Hematopoietic multipotent progenitor cell treated with erythropoietin and hydrocortisone succinate and interleukin-3 and kit ligand, for 17 days (in vitro differentiated cells): Measurements from ENCODE around the gene OLFML2A.
"Not testable (repeated sequence)": the region's sequence is repeated elsewhere in the genome, so short reads cannot be mapped to it uniquely, and the experiment has no call there.

Experiments
- DNase-seq: peaks from one replicate; pipeline ENCODE4 v3.0.0-alpha.2; 2015; ENCODE audit warnings: low spot score

The OLFML2A gene

DNA sequence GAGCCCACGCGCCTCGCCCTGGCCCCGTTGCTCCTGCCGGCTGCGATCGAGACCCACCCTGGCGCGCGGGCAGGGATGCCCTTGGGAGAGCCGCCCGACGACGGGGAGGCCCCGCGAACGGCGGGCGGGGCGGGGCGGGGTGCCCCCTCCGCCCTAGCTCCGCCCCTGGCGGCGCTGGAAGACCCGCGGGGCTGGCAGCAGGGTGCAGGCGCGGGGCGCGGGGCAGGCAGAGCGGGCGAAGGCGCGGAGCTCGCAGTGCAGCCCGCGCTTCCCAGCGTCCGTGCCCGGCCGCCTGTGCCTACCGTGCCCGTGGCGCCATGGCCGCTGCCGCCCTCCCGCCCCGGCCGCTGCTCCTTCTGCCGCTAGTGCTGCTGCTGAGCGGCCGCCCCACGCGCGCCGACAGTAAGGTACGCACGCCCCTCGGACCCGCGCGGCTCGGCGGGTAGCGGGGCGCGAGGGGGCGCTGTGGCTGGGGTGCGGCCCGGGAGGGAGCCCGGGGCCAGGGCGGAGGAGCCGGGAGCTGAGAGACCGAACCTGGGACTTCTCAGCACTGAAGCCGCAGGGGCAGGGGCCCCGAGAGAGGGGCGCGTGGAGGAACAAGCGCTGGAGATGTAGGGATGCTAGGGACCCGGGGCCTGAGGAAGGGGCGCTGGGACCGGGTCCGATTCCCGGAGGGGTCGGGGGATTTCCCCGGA is at the start of gene OLFML2A:
Gene OLFML2A, plus strand, starts transcription at position 180 of the 695 bp plus-strand sequence. Its CDS starts 138 bp downstream, at position 318.
- DNase-seq = no peak

DNA sequence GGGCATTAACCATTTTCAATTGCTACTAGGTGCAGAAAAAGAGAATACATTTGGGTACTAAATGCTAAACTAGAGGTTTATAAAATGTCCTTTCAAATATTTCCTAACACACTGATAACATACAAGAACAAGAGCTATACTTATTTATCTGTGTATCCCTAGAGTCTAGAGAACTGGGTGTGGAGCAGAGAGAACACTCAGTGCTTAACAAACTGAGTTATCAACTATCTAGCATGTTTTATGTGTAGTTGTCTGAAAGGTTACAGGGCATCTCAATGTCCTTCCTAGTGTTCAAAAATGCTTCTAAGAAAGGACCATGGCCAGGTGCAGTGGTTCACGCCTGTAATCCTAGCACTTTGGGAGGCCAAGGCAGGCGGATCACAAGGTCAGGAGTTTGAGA is 46.2 kb upstream of the OLFML2A start:
- no peak for DNase-seq

DNA sequence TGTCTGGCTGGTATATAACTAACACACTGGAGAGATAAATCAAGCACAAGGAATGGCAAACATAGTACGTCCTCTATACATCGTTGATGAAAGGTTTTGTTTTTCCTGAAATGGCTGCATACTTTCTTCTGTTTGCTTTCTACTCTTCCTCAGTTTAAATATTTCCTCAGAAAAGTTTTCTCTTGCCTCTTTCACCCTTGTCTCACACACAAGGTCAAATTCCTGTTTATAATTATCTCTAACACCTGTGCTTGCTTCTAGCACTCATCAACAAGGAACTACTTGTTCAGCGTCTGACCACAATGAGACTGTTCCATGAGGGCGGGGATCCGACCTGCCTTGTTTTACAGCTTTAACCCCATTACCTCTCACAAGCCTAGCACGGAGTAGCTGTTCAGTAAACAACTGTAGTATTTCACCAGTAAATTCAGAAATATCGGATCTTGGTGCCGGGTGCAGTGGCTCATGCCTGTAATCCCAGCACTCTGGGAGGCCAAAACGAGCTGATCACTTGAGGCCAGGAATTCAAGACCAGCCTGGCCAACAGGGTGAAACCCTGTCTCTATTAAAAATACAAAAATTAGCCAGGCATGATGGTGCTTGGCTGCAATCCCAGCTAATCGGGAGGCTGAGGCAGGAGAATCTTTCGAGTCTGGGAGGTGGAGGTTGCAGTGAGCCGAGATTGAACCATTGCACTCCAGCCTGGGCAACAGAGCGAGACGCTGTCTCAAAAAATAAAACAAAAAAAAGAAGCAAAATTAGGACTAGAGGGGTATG is 42.8 kb upstream of the OLFML2A start:
- DNase-seq = no peak

DNA sequence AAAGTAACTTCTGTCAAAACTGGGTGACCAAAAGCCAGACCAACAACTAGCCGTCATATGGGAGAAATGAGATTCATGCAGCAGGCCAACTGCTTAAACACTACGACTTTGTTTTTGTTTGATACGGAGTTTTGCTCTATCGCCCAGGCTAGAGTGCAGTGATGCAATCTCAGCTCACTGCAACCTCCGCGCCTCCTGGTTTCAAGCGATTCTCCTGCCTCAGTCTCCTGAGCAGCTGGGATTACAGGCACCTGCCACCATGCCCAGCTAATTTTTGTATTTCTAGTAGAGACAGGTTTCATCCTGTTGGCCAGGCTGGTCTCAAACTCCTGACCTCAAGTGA is 42.2 kb upstream of the OLFML2A start:
- not testable (repeated sequence) for DNase-seq

DNA sequence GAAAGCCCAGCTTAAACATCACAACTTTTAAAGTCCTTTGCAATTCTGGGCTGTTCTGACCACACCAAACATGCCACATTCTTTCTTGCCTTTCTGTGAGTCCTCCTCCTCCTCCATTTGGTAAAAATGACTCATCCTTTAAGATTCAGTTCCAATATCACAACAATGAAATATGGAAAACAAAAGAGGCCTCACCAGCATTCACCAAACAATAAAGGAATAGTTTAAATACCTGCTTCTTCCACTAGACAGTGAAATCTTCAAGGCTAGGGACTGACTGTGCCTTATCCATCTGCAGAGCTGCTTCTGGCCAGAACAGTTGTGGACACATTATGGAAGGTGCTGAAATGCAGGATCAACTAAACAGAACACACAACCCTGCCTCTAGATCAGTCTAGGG is 41.8 kb upstream of the OLFML2A start:
- DNase-seq = no peak

DNA sequence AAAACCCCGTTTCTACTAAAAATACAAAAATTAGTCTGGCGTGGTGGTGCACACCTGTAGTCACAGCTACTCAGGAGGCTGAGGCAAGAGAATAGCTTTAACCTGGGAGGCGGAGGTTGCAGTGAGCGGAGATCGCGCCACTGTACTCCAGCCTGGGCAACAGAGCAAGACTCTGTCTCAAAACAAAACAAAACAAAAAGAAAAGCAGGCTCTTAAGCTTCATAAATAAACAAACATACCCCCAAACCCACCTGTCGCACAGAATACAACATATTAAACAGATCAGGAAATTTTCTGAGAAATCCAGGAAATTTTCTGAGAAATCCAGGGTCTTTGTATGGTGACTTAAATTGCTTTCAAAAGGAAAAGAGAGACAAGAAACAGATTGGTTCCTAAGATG is 38.9 kb upstream of the OLFML2A start:
- DNase-seq = not testable (repeated sequence)

DNA sequence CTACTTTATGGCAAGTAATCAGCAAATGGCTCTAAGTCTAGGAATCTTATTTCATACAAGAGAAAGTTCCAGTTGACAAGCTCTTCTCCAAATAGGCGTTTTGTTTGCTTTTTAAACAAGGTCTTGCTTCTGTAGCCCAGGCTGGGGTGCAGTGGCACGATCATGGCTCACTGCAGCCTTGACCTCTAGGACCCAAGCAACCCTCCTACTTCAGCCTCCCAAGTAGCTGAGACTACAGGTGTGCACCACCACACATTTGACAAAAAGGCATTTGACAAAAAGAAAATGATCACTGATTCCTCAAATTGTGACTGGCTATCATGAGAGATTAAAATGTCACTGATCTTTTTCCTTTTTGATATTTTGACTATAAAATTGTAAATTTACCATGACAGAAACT is 37.6 kb upstream of the OLFML2A start:
- DNase-seq = no peak

DNA sequence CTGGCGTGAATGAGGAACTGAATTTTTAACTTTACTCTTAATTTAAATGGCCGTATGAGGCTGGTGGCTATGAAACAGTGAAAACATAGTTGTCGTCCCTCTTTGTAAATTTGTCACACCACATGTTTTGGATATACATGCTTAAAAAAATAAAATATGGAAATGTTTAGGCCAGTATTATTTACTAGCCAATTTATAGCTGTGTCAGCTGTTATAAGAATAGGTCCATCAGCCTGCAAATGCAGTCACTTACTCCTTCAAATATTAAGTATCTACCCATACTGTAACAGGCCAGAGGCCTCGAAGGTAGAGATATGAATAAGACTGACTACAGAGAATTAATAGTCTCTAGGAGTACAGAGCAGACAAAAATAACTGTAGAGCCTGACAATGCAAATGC is 35.8 kb upstream of the OLFML2A start:
- no peak for DNase-seq

DNA sequence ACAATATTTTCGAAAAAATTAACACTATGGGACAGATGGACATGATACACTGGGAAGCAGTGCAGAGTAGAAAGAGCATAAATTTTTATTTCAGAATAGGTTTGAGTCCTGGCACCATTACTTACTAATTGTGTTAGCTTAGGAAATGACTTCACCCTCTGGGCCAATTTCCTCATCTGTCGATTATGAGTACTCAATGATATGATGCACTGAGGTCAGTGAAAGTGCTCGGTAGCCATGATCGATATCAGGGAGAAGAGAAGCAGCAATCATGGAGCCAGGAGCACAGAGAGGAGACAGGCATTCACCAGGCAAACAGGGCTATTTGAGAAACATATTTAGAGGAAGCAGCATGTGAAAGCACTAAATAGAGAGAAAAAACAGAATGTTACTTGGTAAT is 35.3 kb upstream of the OLFML2A start:
- DNase-seq = no peak

DNA sequence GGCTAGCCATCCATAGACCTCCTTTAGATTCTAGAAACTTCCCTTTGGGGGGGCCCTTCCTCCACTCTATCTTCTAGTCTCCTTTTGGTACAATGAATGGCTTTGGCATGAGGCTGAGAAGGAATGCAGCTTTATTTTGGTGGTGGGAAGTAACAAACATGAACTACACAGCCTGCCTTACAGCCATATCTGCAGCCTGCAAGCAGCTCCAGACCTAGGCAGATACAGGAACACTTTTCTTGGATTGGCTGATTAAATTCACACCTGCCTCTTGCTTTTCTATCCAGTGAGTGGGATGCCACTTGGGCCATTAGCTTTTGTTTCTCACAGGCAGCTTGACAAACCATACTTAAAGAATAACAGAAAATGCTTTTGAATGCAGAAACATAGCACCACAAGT is 34.0 kb upstream of the OLFML2A start:
- no peak for DNase-seq

DNA sequence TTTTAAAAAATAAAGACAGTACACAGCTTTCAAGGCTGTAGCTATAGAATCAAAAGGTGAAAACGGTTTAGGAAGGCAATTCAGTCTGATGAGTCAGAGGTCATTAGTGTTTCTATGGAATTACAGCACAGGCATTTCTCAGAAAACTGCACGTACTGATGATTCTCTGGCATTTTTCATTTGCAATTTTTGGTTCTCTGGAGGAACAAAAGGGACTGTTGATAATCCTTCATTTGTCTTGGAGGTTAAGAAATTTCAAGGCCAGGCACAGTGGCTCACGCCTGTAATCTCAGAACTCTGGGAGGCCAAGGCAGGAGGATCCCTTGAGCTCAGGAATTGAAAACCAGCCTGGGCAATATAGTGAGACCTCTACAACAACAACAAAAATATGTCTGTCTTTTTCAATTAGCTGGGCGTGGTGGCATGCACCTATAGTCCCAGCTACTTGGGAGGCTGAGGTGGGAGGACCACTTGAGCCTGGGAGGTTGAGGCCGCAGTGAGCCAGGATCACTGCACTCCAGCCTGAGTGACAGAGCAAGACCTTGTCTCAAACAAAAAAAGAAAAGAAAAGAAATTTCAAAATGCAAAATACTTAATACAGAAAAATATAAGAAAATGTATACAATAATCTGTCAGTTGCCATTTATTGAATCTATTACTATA is 33.1 kb upstream of the OLFML2A start:
- no peak for DNase-seq

DNA sequence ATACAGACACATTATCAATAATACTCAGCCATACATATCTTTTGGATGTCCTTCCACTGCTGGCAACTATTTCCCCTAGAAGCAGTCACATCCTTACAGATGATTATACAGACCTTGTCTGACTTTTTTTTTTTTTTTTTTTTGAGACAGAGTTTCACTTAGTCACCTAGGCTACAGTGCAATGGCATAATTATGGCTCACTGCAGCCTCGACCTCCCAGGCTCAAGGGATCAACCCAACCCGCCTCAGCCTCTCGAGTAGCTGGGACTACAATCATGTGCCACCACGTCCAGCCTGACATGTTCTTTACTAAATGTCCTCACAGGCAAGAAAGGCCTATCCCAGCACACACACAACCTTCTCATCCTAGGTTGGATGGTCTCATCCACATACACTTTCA is 29.9 kb upstream of the OLFML2A start:
- no peak for DNase-seq

DNA sequence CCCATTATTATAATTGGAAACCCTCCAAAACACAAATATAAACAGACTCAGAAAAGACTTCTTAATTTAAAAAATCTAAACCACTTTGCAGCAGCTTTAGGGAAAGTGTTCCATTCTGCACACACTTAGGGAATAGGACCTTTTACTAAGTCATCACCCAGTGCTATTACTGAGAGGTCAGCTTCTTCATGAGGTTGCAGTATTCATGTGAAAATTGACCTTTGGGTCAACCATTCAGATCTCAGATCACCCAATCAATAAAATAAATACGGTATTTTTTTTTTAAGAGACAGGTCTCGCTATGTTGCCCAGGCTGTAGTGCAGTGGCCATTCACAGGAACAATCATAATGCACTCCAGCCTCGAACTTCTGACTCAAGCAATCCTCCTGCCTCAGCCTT is 27.6 kb upstream of the OLFML2A start:
- no peak for DNase-seq

DNA sequence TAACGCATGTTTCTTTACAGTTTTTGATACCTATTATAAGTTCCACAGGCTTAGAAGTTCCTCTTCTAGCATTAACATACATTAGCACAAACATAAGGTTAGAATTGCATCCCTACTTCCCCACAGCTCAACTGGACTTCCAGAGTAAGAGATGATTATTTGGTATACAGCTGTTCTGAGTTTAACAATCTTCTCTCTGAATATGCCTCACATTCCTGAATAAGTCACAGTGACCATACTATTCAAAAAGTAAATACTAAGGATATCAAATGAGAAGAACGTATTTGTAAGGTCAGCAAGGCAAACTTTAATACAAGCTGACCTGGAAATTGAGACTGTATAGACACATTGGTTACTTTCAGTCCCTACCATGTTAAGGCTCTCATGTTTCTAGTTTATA is 27.2 kb upstream of the OLFML2A start:
- DNase-seq = no peak

DNA sequence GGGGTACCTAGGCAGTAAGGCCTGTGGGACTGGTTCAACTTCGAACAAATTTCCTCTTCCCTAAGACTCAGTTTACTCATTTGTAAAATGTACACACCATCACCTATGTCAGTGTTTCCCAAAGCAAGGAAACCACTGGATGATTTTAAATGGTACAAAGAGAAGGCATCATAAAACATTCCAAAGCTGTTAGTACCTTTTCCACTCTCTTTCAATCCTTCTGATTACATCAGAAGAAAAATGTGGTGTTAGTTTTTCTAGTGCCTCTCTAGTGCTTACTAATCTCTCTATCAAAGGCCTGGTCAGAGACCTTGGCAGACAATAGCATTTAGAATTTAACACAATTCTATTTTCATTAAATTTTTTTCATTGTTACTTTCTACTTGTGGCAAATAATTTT is 24.0 kb upstream of the OLFML2A start:
- no peak for DNase-seq

DNA sequence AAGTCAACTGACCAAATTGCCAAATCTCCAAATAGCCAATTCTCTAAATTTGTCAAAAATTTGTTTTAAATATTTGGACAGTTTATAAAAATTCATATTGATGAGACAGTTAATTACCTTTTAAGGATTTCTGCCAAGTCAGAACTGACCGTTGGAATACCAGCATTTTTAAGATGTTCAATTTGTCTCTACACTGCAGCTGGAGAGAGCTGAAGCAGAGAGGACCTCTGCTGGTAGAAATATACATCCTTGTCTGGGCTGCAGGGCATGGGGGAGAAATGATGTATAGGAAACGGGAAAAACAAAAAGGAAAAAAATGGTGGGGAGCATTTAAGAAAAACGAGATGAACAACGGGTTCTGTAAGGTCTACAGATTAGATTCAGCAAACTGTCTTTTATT is 22.6 kb upstream of the OLFML2A start:
- no peak for DNase-seq

DNA sequence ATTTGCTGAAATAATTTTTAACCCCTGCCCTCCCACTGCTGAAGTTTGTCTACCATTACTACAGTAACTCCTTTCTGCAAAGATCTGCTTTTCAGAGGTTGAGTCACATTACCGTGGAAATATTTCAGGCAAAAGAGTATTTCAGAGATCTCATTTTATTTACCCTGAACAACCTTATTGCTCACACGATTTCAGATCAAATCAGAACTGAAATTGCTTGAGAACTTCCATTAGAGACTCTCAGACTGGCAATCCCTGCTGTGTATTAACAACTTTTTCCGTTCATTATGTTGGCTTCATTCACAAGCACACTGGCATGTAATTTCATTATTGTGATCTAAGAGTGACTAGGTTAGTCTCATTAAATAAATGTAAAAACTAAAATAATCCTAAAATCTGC is 21.9 kb upstream of the OLFML2A start:
- no peak for DNase-seq

DNA sequence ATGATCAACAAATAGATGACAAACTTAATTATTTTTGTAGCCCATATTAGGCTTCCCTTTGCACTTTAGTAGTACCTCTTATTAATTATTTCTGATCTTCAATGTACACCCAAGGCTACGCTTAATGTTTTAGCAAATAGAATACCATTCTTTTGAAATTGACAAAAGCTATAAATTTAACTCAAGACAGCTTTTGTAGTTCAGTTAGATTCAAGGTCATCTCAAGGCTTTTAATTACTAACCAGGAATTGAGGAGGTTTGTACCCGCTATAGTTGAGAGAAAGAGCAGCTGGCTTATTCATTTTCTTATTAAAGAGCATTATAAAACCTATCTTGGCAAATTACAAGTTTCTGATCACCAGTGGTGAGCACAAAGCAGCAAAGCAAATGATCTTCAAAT is 20.9 kb upstream of the OLFML2A start:
- no peak for DNase-seq

DNA sequence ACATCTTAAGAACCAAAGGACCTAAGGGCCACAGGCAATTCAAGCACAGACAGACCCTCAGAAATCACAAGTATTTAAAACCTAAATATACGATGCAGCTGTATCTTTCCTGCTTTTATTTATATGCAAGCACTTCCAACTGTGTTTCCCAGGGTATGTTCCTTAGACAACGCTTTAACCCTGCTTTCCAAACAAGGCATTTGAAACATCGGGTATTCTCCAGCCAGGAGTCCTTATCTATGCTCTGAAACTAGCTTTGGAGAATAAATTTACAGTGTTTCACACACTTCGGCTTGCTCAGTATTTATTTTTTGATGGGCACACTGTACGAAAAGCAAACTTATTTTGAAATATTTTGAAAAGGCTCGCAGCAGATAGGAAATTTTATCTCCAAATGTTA is 19.3 kb upstream of the OLFML2A start:
- DNase-seq = no peak

DNA sequence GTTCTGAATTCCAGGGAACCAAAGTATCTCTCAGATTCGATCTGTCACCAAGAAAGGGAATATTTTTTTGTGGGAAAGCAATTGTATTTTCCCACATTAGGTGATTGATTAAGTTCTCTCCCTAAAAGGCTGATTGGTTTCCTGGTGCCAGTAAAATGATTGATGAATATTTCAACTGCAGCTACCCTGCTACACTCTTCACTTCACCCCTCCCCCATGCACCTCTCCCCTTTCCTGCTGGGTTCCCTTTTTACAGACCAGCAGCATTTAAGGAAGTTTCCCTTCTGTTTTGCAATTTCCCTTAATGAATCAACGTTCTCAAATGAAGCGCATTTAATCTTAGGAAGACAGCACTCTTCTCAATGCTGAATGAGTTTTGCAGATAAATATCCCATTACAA is 18.9 kb upstream of the OLFML2A start:
- DNase-seq = no peak

DNA sequence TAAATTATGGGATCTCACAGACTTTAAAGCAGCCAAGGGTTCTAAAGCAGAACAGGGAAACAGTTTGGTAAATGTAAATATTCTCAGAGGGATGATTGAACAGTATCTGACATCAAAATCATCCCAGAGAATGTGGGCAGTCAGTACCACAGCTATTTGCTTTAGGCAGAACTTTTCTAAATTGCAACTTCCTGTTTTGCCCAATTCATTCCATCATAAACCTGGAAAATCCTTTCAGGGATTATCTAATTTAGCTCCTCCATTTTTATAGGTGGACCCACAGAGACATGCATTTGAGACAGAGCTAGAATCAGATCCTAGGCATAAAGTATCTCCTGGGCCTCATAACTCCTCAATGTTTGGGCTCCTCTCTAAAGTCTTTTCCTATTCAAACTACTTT is 18.2 kb upstream of the OLFML2A start:
- DNase-seq = no peak

DNA sequence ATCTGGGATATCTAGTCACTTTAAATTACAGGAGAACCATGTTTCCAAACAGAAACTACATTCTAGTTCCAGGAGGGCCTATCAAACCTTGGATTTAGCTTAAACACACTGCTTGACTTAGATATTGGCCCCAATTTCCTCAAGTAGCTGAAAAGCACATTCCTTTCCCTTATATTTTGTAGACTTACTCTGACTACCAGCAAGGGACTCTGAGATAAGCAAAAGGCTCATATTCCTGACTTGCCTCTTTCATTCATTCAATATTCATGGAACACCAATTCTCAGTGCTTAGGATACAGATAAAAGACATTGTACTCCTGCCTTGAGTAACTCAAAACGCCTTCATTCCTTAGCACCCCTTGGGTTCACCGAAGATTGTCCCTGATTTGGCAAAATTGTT is 17.6 kb upstream of the OLFML2A start:
- DNase-seq = no peak

DNA sequence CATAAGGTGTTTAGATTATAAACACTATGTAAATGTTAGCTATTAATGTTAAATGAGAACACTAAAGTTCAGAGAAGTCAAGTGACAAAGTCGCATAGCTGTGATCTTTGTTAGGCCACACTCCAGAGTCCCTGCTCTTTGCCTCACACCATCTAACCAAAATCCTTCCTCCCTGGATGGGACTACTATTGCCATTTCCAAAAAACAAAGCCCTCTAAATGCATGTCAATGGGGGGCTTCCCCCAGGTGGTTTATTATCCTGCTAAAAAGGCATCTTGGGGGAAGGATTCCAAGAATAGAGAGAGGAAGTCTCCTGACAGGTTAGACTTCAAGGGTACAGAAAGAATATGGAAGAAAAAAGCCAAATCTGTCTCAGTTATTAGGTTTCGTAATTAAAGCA is 16.2 kb upstream of the OLFML2A start:
- no peak for DNase-seq
